ENCODE results near the gene HSD11B2.

DNA sequence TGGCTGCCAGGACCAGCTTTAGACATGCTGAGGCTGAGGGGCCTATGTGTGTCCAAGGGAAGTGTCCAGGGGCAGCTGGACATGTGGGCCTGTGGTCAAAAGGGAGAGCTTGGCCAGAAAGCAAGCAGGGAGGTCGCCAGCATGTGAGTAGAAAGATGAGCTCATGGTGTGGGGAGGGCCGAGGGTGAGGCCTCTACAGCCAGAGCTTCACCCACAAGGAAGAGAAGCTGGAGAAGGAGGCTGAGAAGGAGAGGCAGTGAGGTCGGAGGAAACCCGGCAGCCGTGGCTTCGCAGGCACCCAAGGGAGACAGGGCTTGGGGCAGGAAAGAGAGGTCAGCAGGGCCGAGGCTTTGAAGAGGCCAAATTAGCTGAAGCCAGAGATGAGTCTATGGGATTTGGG lies 4.0 kb upstream of the HSD11B2 start:
- TF ChIP-seq POLR2A (IDR thresholded peaks at IDR 0.05; ENCODE audit: control extremely low read depth in 1 of 2, low read depth in 2 of 2, low read length in 2 of 2) (no peak), CTCF (IDR thresholded peaks at IDR 0.05; ENCODE audit: control extremely low read depth in 1 of 3, insufficient read depth in 1 of 3, low read depth in 1 of 3, low read length in 3 of 3) (no peak), EP300 (IDR thresholded peaks at IDR 0.05; ENCODE audit: borderline replicate concordance in 1 of 2, low read depth in 2 of 2, low read length in 2 of 2) (no peak), RFX5 (IDR thresholded peaks at IDR 0.05; ENCODE audit: borderline replicate concordance, low read depth, low read length) (no peak)
